IPS-18c (cell line): ENCODE measurements around the gene CPED1.
"Not testable (repeated sequence)": the region's sequence is repeated elsewhere in the genome, so short reads cannot be mapped to it uniquely, and the experiment has no call there.

Experiments
- H3K4me3 ChIP-seq: 2 replicates; pipeline ENCODE4 v1.7.0; 2013; ENCODE audit warnings: low read depth, mild to moderate bottlenecking, low read length, moderate library complexity; ENCODE audit not compliant: insufficient read depth
- H3K9me3 ChIP-seq: one replicate; pipeline ENCODE4 v1.6.1; 2013; ENCODE audit warnings: mild to moderate bottlenecking, low read length, moderate library complexity; ENCODE audit not compliant: control insufficient read depth, insufficient read depth

Gene CPED1

DNA sequence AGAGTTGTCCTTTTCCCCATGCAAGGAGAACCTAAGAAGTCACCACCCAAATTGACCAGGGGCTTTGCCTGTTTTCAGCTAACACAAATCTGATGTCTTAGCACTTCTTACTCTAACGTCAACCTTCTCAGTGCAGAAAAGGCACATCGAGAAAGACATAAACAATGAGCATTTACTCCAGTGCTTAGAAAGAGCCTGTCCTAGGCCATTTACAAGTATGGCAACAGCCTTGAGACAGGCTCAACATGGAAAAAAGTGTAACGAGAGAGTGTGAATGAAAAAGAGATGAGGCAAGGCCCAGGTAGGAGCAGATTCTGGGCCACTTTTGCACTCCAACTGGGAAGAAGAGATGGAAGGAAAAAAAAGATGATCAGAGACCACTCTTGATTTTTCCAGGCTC is 54.4 kb downstream of the CPED1 start:
- no peaks in the 10 kb centered on the region for H3K9me3 ChIP-seq
- no peak overlapping the region for H3K4me3 ChIP-seq

DNA sequence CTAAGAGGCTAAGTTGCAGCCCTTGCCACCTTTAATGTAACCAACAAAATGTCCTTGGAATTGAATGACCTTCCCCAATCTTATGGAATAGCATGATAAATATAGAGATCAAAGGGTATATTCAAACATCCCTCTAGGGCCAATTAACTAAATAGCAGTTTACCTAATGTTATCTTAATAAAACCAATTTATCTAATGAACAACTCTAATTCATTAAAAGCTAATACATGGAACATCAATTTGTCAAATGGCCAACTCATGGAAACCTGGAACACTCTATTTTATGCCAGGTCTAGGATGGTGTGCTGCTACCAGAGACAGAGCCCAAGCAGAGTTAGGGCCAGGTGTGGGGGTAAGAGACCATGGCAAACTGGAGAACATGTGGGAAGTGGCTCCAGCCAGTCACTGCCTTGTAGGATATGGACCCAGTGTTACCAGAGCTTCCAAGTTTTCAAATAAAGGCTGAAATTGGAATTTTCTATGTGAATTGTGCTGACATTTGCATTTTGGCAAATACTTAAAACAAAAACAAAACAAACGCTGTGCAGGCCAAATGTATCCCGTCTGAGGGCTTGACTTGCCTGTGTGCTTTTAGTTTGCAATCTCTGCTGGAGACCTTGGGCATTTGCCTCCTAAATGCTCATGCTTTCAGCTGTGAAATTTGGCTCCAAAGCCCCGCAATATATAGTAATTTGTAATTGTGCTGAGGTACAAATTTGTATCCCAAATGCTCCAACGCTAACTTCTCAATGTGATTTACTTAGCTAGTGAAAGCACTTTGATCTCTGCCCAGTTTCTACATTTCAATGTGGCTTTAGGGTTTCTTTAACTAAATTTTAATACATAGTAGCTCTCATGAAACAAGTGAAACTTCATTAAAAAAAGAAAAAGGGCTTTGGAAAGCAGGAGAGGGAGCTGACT is 55.1 kb downstream of the CPED1 start:
- Histone ChIP-seq H3K9me3 (no peaks in the 10 kb centered on the region), H3K4me3 (no peak overlapping the region)

- Histone ChIP-seq H3K4me3 (no peak overlapping the region), H3K9me3 (no peaks in the 10 kb centered on the region)
Observed at GRCh38 chr7:121045090-121045489, 56.6 kb downstream of the CPED1 start.

DNA sequence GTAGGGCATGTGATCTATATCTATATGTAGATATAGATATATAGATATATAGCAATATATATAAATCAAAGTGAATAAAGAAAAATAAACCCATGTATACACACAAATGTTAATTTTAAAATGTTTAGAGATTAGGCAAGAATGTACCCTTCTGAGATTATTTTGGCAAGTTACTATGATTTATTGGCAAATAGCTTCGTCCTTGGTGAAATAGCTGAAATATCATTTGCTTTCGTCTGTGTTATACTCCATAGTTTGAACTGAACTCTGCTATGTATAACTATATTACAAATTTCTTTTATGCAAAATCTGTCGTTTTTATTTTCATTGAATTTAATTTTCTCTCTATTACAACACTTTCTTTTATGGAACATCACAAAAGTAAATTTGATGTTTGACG is 57.5 kb downstream of the CPED1 start:
- Histone ChIP-seq H3K4me3 (no peak overlapping the region), H3K9me3 (no peaks in the 10 kb centered on the region)

DNA sequence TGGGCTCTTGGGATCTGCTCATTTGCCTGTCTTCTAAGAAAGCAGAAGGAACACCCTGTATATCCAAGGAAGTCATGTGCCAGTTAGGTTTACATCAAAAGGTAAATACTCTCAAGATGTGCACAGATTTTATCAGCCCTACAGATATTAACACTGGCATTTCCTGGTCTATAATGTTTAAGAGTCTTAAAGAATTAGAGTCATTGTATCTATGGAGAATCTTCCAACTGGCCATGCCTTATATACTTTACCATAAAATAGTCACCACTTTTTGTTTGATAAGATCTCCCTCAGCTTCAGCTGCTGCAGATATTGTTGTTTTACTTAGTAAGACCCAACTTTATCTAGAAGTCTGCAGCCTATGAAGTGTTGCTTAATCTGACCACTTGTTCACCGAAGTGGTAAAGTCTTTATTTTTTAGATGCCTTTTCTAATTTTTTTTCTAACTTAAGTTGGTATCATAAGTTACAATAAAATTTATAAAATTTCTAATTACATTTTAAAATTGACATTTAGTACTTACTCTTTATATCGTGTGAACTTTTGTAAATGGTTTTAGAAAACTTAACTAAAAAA is 58.5 kb downstream of the CPED1 start:
- H3K9me3 ChIP-seq: no peaks in the 10 kb centered on the region
- no peak overlapping the region for H3K4me3 ChIP-seq

- Histone ChIP-seq H3K9me3 (no peaks in the 10 kb centered on the region), H3K4me3 (no peak overlapping the region)
Observed at GRCh38 chr7:121048195-121048594, 59.7 kb downstream of the CPED1 start.

- Histone ChIP-seq H3K4me3 (no peak overlapping the region), H3K9me3 (no peaks in the 10 kb centered on the region)
Observed at GRCh38 chr7:121049028-121049791, 60.7 kb downstream of the CPED1 start.

GRCh38 chr7:121049897-121050296 is 61.4 kb downstream of the CPED1 start:
- no peak overlapping the region for H3K4me3 ChIP-seq
- H3K9me3 ChIP-seq: no peaks in the 10 kb centered on the region

GRCh38 chr7:121053219-121053618 is 64.7 kb downstream of the CPED1 start:
- Histone ChIP-seq H3K9me3 (no peaks in the 10 kb centered on the region), H3K4me3 (no peak overlapping the region)

GRCh38 chr7:121054925-121055324 is 66.4 kb downstream of the CPED1 start:
- H3K9me3 ChIP-seq: no peaks in the 10 kb centered on the region
- H3K4me3 ChIP-seq: no peak overlapping the region

DNA sequence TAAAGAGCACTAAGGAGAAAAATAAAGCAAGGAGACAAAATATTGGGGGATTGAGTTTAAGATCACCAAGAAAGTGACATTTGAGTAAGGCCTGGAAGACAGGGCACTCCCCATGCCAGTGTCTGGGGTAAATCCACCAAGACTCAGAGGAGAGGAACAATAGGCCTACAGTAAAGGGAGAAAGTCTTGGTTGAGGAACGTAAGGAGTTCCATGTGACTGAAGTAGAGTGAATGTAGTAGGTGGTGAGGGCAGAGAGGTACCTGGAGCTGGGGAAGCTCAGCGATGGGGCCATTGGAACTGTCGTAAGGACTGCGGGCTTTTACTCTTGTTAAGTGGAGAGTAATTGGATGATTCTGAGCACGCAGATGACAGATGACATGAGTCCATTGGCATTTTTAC is 69.4 kb downstream of the CPED1 start:
- no peaks in the 10 kb centered on the region for H3K9me3 ChIP-seq
- no peak overlapping the region for H3K4me3 ChIP-seq

- no peak overlapping the region for H3K4me3 ChIP-seq
Observed at GRCh38 chr7:121058975-121059374, 70.5 kb downstream of the CPED1 start.

GRCh38 chr7:121059979-121060509 is 71.5 kb downstream of the CPED1 start:
- H3K4me3 ChIP-seq, H3K9me3 ChIP-seq: not testable (repeated sequence)

More at GRCh38 chr7:121058975-121059374, 70.5 kb downstream of the CPED1 start:
- H3K9me3 ChIP-seq: no peaks in the 10 kb centered on the region

GRCh38 chr7:121061677-121062582 is 73.4 kb downstream of the CPED1 start:
- Histone ChIP-seq H3K4me3 (no peak overlapping the region), H3K9me3 (no peaks in the 10 kb centered on the region)

GRCh38 chr7:121062671-121063279 is 74.3 kb downstream of the CPED1 start:
- no peaks in the 10 kb centered on the region for H3K9me3 ChIP-seq
- H3K4me3 ChIP-seq: no peak overlapping the region

DNA sequence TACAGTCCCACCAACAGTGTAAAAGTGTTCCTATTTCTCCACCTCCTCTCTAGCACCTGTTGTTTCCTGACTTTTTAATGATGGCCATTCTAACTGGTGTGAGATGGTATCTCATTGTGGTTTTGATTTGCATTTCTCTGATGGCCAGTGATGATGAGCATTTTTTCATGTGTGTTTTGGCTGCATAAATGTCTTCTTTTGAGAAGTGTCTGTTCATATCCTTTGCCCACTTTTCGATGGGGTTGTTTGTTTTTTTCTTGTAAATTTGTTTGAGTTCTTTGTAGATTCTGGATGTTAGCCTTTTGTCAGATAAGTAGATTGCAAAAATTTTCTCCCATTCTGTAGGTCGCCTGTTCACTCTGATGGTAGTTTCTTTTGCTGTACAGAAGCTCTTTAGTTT is 79.2 kb downstream of the CPED1 start:
- not testable (repeated sequence) for H3K9me3 ChIP-seq, H3K4me3 ChIP-seq
